Loucy (cell line): Measurements from ENCODE around the gene TUBB6.

Source experiments
- H2AFZ ChIP-seq: fragments of 200-600 bp; sonication (generic); 2 replicates; pipeline ENCODE4 v1.6.0; 2016; ENCODE audit warnings: antibody characterized with exemption, mild to moderate bottlenecking, low read length, moderate library complexity
- H3F3A ChIP-seq: fragments of 200-600 bp; 2 replicates; pipeline ENCODE4 v1.6.0; 2016; ENCODE audit warnings: antibody characterized with exemption, low read depth, mild to moderate bottlenecking
- H3K27me3 ChIP-seq: fragments of 200-600 bp; sonication (generic); 2 replicates; pipeline ENCODE4 v1.6.1; 2014; ENCODE audit warnings: low read length, mild to moderate bottlenecking; ENCODE audit not compliant: insufficient read depth, poor library complexity, severe bottlenecking
- H3K36me3 ChIP-seq: fragments of 200-600 bp; sonication (generic); 2 replicates; pipeline ENCODE4 v1.6.1; 2016; ENCODE audit warnings: low read length; ENCODE audit not compliant: insufficient read depth
- H3K4me1 ChIP-seq: fragments of 200-600 bp; sonication (generic); 2 replicates; pipeline ENCODE4 v1.5.1; 2014; ENCODE audit warnings: low read length, mild to moderate bottlenecking; ENCODE audit not compliant: insufficient read depth, poor library complexity, severe bottlenecking
- H3K4me2 ChIP-seq: fragments of 200-600 bp; sonication (generic); 2 replicates; pipeline ENCODE4 v1.6.0; 2014; ENCODE audit warnings: antibody characterized with exemption, low read length, low read depth, mild to moderate bottlenecking; ENCODE audit not compliant: poor library complexity, severe bottlenecking
- H3K4me3 ChIP-seq: fragments of 200-600 bp; sonication (generic); 2 replicates; pipeline ENCODE4 v1.5.1; 2014; ENCODE audit warnings: low read length, mild to moderate bottlenecking, mixed read lengths; ENCODE audit not compliant: poor library complexity, severe bottlenecking
- H3K79me2 ChIP-seq: fragments of 200-600 bp; sonication (generic); 2 replicates; pipeline ENCODE4 v1.6.1; 2014; ENCODE audit warnings: low read length; ENCODE audit not compliant: insufficient read depth
- H3K9ac ChIP-seq: fragments of 200-600 bp; sonication (generic); 2 replicates; pipeline ENCODE4 v1.6.0; 2014; ENCODE audit warnings: mild to moderate bottlenecking, low read depth, low read length, moderate library complexity; ENCODE audit not compliant: poor library complexity, severe bottlenecking
- H3K9me2 ChIP-seq: fragments of 200-600 bp; sonication (generic); replicated peaks from 2 replicates; pipeline ENCODE4 v1.6.1; 2016; ENCODE audit warnings: low read depth, low read length, mixed read lengths
- H3K9me3 ChIP-seq: fragments of 200-600 bp; sonication (generic); 2 replicates; pipeline ENCODE4 v1.6.1; 2014; ENCODE audit warnings: mild to moderate bottlenecking, antibody characterized with exemption, low read length, low read depth; ENCODE audit not compliant: insufficient read depth
- H4K20me1 ChIP-seq: fragments of 200-600 bp; sonication (generic); 2 replicates; pipeline ENCODE4 v1.6.0; 2014; ENCODE audit warnings: antibody characterized with exemption, low read length, mild to moderate bottlenecking; ENCODE audit not compliant: insufficient read depth, poor library complexity, severe bottlenecking
- EZH2phosphoT487 ChIP-seq: fragments of 200-600 bp; IDR thresholded peaks from 2 replicates; pipeline ENCODE4 v1.6.1; 2018; ENCODE audit warnings: antibody characterized with exemption, mild to moderate bottlenecking, moderate library complexity, borderline replicate concordance
- TF ChIP-seq, protein P1 (sequence below): fragments of 200-600 bp; sonication (generic); conservative IDR thresholded peaks from 2 replicates; pipeline ENCODE4 v1.5.1; 2014; ENCODE audit warnings: mild to moderate bottlenecking, antibody characterized with exemption, low read length

Gene TUBB6

DNA sequence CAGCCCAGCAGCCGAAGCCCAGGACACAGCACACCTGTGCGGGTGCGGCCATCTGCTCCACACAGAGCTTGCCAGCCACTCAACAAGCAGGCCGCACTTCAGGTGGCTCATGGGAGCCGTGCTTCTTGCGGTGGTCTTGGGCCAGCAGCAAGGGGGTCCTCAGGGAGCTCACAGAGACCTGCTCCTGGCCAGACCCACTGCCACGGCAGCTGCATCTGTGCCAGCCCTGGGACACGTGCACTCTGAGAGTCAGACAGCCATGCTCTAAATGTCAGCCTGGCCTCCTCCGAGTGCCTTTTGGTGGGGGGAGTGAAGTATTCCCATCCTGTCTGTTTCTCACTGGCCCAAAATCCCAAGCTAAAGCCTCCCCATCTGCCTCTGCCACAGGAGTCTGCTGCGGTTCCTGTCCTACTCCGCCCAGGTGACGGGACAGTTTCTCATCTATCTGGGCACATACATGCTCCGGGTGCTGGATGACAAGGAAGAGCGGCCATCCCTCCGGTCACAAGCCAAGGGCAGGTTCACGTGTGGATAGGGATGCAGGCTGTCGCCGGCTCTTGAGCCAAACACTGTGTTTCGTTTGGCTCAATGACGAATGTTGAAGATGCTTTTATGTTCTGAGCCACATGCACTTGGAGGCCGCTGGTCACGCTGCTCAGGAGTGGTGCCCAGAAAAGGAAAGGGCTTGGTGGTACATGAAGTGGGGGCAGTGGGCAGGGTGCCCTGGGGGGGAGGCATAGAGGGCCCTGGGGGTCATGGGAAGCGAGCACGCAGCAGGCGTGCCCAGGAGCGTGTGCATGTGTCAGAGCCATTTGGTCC lies 31.1 kb upstream of the TUBB6 start:
- Histone ChIP-seq H3K36me3 (no peaks in the 10 kb centered on the region), H2AFZ (no peak overlapping the region), H3K4me2 (no peak overlapping the region), H4K20me1 (no peaks in the 10 kb centered on the region), H3K79me2 (no peaks in the 10 kb centered on the region), H3K9me3 (no peaks in the 10 kb centered on the region), H3K9ac (no peak overlapping the region), H3K4me1 (no peaks in the 10 kb centered on the region), H3K9me2 (no peaks in the 10 kb centered on the region), H3K27me3 (no peaks in the 10 kb centered on the region), H3F3A (no peaks in the 10 kb centered on the region), H3K4me3 (no peak overlapping the region)
- no peak for TF ChIP-seq EZH2phosphoT487
- TF ChIP-seq, protein P1, sequence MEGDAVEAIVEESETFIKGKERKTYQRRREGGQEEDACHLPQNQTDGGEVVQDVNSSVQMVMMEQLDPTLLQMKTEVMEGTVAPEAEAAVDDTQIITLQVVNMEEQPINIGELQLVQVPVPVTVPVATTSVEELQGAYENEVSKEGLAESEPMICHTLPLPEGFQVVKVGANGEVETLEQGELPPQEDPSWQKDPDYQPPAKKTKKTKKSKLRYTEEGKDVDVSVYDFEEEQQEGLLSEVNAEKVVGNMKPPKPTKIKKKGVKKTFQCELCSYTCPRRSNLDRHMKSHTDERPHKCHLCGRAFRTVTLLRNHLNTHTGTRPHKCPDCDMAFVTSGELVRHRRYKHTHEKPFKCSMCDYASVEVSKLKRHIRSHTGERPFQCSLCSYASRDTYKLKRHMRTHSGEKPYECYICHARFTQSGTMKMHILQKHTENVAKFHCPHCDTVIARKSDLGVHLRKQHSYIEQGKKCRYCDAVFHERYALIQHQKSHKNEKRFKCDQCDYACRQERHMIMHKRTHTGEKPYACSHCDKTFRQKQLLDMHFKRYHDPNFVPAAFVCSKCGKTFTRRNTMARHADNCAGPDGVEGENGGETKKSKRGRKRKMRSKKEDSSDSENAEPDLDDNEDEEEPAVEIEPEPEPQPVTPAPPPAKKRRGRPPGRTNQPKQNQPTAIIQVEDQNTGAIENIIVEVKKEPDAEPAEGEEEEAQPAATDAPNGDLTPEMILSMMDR, result no peak

- TF ChIP-seq EZH2phosphoT487, result no peak
- TF ChIP-seq, protein P1, result peak; percentile 41; the same call in 1 of the 2 replicates
- H3K9ac ChIP-seq, result no peak overlapping the region
- H3K4me2 ChIP-seq, result no peak overlapping the region
Observed at GRCh38 chr18:12278215-12278671, 29.8 kb upstream of the TUBB6 start.

DNA sequence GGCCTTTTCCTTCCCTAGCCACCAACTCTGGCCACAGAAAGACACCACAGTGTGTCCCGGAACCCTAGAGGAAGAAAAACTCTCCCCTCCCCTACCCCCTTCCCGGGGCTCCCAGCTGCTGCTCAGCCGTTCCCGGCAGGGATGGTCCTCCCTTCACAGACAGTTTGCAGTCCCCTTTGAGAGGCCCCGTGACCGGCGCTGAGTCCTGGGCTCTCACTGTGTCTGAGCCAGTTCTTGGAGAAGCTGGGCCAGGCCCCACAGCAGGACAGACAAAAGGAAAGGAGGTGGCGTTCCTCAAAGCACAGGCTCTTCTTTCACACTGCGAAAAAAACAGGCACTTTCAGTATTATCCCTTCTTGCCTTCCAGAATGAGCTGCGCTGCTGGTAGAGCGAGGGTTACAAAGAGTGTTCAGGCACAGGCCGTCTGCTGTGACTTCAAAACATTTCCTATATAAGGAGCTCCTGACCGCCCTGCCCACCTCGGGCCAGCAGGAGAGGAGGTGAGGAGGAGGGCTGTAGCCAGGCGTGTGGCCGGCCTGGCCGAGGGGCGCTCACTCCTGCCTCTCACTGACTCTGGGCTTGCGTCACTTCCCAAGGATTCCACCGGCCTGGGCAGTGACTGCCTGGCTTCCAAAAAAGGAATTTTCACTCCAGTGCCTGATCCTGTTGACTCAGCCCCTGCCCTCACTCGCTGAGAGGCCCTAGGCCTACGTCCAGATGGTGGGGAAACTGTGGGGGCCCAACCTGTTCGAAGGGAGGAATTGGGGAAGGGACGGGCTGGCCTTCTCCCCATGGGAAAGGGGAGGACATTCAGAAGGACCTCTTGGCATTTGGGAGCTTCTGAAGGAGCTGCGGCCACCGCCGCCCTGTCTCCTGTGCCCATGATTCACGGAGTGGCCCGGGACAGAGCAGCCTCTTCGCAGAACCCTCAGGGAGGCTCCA lies 29.0 kb upstream of the TUBB6 start:
- Histone ChIP-seq H3K9me2 (no peaks in the 10 kb centered on the region), H3K9ac (no peak overlapping the region), H3K4me3 (no peak overlapping the region), H3K36me3 (no peaks in the 10 kb centered on the region), H3K4me1 (no peaks in the 10 kb centered on the region), H4K20me1 (no peaks in the 10 kb centered on the region), H2AFZ (no peak overlapping the region; the same call in 1 of the 2 replicates), H3K4me2 (no peak overlapping the region), H3K9me3 (no peaks in the 10 kb centered on the region), H3K27me3 (no peaks in the 10 kb centered on the region), H3F3A (no peaks in the 10 kb centered on the region), H3K79me2 (no peaks in the 10 kb centered on the region)
- no peak for TF ChIP-seq EZH2phosphoT487
- TF ChIP-seq, protein P1, result no peak

More at GRCh38 chr18:12278215-12278671, 29.8 kb upstream of the TUBB6 start:
- H3K27me3 ChIP-seq, result no peaks in the 10 kb centered on the region
- H3K4me1 ChIP-seq, result no peaks in the 10 kb centered on the region
- H3K4me3 ChIP-seq, result no peak overlapping the region
- no peaks in the 10 kb centered on the region for H3K9me2 ChIP-seq
- peak overlapping the region; percentile 55; the same call in 1 of the 2 replicates for H2AFZ ChIP-seq
- no peaks in the 10 kb centered on the region for H3K79me2 ChIP-seq
- no peaks in the 10 kb centered on the region for H4K20me1 ChIP-seq
- no peaks in the 10 kb centered on the region for H3K9me3 ChIP-seq
- H3F3A ChIP-seq, result no peaks in the 10 kb centered on the region
- H3K36me3 ChIP-seq, result no peaks in the 10 kb centered on the region
